Sciatic nerve (tissue), 2 donors: Measurements from ENCODE around the gene SH2D4B. TPM values are rescaled to one million over a fixed set of nuclear protein-coding genes. Genes with fewer than 3 reads are reported as not detected.
A peak's percentile ranks its signal among the peaks of the same experiment; 100 is the strongest.
"Not testable (repeated sequence)": the region's sequence is repeated elsewhere in the genome, so short reads cannot be mapped to it uniquely, and the experiment has no call there.

Experiments used
- ATAC-seq: fragments of 200-7000 bp; cut with Tn5 transposase; one replicate; pipeline ENCODE4 v1.9.1; 2020; ENCODE audit warnings: mild to moderate bottlenecking, moderate library complexity
- DNase-seq: peaks from one replicate; pipeline ENCODE4 v3.0.0-alpha.2; 2020; ENCODE audit warnings: low spot score
- intact Hi-C: fragments of 100-400 bp; cut with DNase I; formaldehyde crosslinking; loops from one replicate; pipeline ENCODE4 v1.14.2; 2022
- total RNA-seq: library from RNA; stranded (reverse); fragmentation: NEBNext Ultra II Directional; extraction: Animal tissue kit (Norgen Biotek cat#: 25700); gene quantifications from one replicate; pipeline ENCODE4 v1.2.1, GENCODE V29; 2021
- donor health status: DM: no; HTN: no; CAD: no.
- donor health status: DM: no; HTN: no; CAD: no.

The SH2D4B gene
- total RNA-seq, 1 donor from 2014 or later: 0.18 TPM

DNA sequence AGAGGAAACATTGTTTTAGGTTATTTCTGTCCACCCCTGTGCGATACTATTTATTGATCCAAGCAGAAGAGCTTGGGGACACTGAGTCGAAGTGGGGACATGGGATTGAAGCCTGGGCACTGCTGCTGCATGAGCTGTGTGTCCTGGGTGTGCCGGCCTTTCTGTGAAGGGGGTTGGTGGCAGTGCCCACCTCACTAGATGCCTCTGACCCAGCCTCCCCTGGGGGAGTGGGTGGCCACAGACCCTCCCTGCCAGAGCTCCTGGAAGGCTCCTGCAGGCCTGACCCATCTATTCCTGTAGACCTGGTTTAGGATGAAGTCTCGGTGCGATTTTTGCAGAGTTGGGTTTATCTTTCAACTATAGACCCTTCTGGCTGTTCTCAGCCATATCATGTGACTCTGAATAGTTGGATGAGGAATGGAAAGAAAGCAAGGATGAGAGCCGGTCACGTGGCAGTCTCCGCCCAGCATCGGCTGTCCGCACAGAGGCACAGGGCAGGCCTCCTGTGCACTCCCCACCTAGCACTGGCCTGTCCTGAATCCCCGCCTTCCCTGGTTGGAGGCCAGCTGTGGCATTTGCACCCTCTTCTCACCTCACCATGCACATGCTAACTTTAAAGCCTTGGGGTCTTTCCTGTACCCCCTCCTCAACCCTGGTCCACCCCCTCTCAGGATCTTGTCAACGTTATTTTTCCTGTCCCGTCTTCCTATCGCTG is 17.6 kb upstream of the SH2D4B start:
- DNase-seq: no peak

DNA sequence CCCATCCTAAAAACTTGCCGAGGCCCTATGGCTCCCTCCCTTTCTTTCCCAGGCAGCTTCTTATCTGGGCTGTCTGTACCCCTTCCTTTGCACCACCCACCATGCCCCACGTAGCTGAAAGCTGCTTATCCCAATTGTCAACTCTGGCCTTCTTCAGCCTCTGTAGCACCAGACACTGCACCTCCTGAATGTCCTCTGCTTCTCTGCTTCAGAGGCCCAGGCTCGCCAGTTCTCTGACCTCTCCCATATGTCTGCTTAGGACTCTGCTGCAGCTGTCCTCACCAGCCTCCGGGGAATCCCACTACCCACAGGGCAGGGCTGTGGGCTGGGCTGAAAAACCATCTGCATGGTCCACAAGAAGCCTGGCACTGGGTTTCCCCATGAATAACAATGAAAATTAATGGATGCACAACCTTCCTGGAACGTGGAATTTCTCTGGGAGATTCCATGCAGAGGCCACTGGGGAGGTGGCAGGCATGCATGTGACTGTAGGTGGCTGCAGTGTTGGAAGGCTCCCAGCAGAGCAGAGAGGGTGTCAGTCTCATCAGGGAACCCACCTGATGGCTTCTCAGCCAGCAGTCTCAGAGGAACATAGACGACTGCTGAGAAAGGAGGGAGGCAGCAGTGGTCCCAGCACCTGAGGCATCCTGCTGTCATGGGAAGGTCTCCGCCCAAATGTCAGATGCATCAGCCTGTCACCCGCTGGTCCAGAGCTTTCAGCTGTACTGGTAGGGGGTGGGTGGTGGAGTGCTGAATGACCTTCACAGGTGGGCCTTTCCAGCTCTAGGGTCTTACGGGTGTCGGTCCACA is 16.8 kb upstream of the SH2D4B start:
- ATAC-seq (no peak), DNase-seq (no peak)
- intact Hi-C loops: no loop called here

More for the DNA sequence above, 17.6 kb upstream of the SH2D4B start:
- intact Hi-C loops: no loop called here
- peak; percentile 7 for ATAC-seq

DNA sequence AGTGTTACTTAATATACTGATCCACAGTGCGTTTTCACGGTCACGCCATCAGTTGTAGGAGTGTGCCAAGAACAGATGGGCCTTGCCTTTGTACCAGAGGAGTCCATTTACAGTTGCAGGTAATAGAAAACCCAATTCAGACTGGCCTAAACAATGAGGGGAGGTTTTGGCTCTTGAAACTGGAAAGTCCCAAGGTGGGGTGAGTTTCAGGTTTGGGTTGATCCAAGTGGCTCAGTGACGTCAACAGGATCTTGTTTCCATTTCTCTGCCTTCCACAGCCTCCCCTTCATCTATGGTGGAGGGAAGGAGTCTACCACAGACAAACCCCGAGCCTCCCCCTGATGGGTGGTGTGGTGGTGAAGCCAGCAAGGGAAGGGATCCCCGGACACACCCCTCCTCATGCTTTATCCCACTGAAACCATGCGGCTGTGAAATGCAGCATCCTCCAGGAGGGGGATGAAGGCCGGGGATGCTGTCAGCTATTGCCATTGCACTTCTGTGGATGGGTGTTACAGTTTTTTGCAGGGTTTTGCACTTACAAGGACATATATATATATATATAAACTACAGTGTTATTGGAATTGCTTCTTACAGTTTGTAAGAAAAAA is 14.8 kb upstream of the SH2D4B start:
- ATAC-seq: no peak
- no peak for DNase-seq
- intact Hi-C loops: no loop called here

DNA sequence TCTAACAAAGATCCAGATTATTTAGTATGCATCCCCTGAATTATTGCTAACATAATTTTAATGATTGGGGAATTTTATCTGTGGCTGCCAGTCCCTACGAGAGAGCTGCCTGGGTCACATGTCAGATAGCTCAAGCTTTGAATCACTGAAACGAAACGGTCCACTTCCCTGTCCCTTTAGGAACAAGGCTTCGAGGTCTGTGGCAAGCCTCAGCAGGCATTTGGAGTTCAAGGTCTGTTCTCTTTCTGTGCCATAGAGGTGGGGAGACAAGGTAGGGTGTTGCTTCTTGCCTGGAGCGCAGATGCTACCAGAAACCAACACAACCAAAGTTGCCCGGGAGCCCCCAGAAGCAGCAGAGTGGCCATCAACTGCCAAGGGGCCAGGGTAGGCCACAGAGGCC is 13.9 kb upstream of the SH2D4B start:
- intact Hi-C loops: no loop called here
- ATAC-seq: no peak

DNA sequence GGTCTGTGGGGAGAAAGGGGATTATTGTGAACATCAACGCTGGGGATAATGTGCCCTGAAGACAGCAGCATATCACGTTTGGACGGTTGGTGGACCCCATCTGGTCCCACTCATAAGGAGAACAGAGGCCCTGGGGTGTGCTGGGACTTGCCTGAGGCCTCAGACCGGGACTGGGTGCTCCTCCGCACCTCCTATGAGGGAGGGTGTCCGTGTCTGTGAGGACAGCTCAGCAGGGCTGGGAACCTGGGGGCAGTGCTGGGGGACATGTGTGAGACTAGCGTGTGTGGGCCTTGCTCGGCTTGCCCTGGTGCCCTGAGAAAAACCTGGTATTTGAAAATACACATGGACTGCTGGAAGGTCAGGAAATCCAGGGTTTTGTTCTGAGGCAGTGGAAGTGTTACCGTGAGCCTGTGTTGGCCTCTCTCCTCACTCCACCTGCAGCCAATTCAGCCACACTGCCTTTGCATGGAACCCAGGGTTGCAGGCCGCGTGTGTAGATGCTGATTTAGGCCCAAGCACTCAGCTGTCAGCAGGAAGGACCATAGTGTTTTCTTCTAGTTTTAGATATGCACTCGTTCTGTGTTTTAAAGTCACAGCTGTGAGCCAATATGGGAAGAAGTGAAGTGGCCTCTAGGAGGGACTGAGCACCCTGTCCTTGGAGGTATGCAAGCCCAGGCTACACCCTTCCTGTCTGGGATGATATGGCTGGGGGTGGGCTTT is 13.4 kb upstream of the SH2D4B start:
- ATAC-seq (no peak), DNase-seq (no peak)
- intact Hi-C loops: no loop called here

More for the DNA sequence above, 13.9 kb upstream of the SH2D4B start:
- no peak for DNase-seq

DNA sequence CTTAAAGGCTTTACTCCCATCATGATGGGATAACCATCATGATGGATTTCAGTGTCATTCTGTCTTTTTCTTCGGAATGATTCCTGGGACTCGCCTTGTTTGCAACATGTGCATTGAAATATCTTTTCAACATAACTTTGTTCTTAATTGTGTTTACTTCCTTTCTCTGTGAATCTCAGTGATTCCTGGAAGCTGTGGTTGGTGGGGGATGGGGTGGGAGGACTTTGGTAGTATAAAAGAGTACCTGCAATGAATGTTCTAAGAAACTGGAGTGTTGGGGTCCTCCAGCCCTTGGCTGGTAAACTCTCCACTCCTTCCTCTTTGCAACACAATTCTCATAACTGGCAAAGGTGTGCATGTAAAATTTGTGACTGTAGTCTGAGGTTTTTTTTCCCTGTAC is 11.5 kb upstream of the SH2D4B start:
- ATAC-seq (no peak), DNase-seq (no peak)
- intact Hi-C loops: no loop called here

DNA sequence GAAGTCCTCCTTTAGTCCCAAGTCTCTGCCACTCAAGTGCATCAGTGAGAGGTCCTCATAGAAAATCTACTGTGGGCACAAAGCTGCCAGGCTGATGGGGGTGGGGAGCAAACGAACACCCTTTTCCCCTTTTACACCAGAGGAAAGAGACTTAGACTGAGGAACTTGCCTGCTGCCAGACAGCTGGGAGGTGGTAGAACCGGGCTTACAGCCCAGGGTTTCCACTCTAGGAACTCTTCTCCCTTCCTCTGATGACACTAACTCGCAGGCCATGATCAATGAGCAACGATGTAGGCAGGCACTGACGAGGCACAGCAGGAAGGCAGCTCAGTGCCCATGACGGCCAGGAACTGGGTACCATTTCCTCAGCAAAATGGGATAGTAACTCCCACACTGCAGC is 11.0 kb upstream of the SH2D4B start:
- DNase-seq (no peak), ATAC-seq (no peak)
- intact Hi-C loops: no loop called here

DNA sequence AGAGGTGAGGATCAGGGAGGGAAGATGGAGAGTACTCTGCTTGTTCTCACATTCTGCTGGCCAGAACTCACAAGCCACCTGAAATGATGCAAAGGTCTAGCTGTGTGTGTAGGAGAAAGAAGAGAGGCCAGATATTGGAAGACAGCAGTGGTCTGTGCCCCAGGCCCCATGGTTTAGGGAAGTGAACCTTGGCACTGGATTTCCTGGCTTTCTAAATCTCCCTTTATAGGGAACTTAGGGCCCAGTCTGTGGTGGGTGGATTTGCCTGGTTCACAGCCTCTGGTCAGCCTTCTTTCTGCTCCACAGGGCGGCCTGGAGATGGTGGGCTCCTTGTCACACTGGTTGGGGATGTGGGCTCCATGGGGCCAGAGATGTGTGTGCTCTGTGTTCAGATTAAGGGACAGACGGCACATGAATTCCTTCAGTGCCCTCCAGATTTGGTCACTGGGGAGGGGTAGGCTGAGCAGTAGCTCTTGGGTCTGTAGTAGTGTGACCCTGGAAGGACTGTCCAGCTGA is 9.5 kb upstream of the SH2D4B start:
- ATAC-seq: peak; percentile 57
- intact Hi-C loops: no loop called here

DNA sequence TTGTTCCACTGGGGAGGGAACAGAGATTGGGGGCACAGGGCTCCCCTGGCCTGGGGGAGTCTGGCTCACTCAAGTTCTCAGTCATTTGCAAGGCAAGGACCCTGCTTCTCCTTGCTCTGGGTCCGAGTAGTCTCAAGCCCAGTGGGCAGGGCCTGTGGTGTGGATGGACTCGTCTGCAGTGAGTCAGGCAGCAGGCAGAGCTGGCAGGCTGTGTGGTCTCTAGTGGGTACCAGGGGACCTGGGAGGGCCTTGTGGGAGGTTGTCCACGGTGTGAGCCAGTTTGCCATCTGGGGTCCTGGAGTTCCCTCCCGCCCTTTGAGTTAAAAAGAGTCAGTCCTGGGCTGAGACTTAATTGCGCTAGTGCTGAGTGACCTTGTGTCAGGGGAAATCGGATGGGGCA is 8.8 kb upstream of the SH2D4B start:
- DNase-seq: no peak
- intact Hi-C loops: no loop called here
- no peak for ATAC-seq

More for the DNA sequence above, 9.5 kb upstream of the SH2D4B start:
- no peak for DNase-seq

DNA sequence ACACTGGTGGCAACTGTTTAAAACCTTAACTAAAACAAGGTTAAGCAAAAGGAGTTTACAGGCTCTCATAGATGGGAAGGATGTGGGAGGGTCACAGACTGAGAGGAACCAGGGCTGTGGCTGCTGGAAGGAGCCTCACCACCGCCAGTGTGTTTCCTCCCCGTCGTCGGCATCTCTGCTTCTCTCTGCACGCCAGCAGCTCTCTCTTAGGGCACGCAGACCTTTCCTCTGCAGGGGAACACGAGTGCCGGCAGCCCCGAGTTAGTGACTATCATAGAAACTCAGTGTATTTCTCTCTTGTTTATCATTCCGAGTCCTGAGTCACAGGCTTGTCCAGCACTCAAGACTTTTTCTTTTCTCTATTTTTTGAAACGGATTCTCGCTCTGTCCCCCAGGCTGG is 8.1 kb upstream of the SH2D4B start:
- intact Hi-C loops: no loop called here
- ATAC-seq: peak; percentile 56
- DNase-seq: no peak

DNA sequence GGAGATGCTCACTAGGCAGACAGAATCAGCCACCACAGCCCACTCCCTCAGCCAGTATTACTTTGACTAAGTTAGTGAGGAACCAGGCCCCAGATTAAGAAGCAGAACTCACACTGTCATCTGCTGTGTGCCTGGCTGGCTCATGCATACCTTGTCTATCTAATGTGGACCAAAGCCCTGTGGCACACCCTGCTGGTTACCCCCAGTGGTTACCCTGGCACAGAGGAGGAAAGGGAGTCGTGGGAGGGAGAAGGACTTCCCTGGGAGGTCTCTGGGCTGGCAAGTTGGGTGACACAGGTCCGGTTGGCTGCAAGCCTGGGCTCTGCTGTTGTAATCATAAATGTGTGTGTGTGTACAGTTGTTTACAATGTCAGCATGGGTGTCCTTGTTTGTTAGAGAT is 7.5 kb upstream of the SH2D4B start:
- ATAC-seq: peak; percentile 66
- DNase-seq: no peak
- intact Hi-C loops: no loop called here

DNA sequence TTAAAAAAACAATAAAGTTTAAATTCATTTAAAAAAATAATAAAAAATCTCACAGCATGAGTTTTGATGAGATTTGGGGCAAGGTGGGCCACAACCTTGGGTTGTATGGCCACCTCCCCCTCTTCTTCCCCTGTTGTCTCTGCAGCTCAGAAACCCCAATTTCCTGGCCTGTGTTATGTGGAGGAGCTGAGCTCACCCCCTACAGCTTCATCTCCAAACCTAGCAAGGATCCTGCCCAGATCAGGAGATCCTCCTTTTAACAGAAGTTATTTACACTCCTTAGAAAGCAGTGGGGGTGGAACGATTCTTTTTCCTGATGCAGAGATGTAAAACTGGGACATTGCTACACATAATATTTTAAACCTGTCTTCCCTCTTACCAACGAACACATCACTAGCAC is 6.9 kb upstream of the SH2D4B start:
- DNase-seq (no peak), ATAC-seq (no peak)
- intact Hi-C loops: no loop called here

DNA sequence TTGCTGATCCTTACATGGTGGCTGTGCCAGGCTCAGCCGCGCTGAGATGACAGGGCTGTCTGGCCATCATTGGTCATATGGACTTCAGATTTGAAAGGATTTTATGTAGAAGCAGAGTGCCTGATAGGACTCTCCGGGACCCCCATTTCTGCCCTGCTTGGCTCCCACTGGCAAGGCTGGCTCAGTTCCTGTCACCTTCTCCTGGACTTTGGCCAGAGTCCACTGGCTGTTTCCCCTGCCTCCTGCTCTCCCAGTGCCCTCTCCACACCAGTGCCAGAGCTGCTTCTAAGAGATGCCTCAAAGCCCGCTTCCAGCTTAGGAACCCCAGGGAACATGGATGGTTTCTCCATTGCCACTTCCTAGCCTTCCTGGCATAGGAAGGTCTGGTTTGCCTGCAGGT is 5.1 kb upstream of the SH2D4B start:
- intact Hi-C loops: no loop called here
- ATAC-seq: no peak
- peak; percentile 51 for DNase-seq

DNA sequence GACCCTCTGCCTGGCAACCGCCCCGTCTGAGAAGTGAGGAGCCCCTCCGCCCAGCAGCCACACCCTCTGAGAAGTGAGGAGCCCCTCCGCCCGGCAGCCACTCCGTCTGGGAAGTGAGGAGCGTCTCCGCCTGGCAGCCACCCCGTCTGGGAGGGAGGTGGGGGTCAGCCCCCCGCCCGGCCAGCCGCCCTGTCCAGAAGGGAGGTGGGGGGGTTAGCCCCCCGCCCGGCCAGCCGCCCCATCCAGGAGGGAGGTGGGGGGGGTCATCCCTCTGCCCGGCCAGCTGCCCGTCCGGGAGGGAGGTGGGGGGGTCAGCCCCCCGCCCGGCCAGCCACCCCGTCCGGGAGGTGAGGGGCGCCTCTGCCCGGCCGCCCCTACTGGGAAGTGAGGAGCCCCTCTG is 3.6 kb upstream of the SH2D4B start:
- intact Hi-C loops, DNase-seq, ATAC-seq: not testable (repeated sequence)

DNA sequence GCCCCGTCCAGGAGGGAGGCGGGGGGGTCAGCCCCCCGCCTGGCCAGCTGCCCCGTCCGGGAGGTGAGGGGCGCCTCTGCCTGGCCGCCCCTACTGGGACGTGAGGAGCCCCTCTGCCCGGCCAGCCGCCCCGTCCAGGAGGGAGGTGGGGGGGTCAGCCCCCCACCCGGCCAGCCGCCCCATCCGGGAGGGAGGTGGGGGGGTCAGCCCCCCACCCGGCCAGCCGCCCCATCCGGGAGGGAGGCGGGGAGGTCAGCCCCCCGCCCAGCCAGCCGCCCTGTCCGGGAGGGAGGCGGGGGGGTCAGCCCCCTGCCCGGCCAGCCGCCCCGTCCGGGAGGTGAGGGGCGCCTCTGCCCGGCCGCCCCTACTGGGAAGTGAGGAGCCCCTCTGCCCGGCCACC is 3.1 kb upstream of the SH2D4B start:
- DNase-seq, ATAC-seq, intact Hi-C loops: not testable (repeated sequence)

DNA sequence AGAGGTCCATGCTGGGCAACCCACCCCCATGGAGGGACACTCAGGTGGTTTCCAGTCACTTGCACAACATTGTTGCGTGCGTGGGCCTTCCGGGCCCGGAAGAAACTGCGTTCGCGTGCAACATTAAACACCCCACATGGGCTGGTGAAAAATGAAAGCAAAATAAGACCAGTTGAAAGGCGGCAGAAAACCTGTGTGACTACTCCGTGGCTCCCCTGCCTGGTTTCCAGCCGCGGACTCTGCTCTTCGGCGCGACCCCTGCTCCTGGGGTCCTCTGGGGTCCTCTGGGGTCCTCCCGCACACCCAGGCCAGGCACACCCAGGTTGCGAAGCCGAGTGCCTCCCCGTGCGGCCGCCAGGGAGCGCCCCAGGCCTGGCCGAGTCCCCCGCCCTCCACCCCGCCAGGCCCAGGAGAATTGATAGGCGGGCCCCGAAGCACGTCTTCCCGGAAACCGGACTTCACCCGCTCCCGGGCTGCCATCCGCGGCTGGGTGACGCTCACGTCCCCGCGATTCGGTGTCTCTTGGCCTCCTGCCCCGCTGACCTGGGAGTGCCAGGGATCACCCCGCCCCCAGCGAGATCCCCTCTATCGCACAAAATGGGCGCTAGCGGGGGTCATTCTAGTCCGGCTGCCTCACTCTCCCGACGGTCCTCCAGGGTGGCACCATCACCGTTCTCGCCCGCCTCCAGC is 1.9 kb upstream of the SH2D4B start:
- peak; percentile 91 for ATAC-seq
- intact Hi-C loops: no loop called here
- DNase-seq: peak; percentile 86

DNA sequence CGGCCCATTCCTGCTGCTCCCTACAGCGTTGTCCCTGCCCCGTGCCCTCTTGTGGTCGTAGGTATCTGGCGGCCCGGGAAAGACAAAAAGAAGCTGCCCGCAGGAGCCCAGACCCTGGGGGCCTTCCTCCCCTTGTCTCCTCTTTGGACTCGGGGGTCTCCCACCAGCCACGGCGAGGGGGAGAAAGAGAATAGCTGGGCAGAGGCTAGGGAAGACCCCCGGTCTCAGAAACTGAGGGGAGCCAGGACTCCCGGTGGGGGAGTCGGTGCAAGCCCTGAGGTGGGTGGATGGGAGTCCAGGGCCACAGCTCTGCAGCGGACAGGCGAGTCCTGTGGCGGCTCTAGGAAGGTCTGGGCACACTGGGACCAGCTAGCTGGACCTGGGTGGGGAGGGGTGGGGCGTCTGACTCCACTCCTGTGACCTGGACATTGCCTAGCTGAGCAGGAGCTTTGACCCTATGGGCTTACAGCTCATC is 1.3 kb upstream of the SH2D4B start:
- DNase-seq (no peak), ATAC-seq (peak; percentile 26)
- intact Hi-C loops: no loop called here

DNA sequence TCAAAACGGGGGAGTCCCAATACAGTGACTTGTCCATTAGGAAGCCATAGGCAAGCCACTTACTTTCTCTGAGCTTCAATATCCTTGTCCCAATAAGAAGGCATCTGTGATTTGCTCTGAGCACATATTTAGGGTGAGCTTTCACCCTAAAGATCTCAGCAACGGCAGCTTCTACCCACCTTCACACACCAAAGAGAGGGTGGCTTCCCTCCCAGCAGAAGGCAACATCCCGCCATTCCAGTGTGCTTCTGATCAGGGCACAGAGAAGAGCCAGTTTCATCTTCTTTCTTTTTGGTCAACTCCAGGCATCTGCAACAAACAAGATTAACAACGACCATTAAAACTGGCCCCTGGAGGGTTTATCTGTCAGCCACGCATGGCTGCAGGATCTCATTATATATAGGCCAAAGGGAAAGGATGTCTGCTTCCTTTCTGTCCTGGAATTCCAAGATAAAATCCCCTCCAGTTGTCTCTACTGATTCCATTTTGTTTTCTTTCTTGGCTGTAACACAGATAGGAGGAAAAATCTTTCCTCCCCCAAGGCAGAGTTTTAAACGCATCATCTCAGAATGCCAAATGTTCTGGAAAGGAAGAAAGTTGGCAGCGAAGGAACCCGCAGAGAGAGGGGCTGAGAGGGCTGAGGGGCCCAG is 491 bp upstream of the SH2D4B start:
- intact Hi-C loops: no loop called here
- DNase-seq (peak; percentile 27), ATAC-seq (no peak)
